HFF-Myc (cell line): ENCODE results near the gene TGM3.

Experiments used
- DNase-seq: peaks from one replicate; pipeline ENCODE4 v3.0.0-alpha.2; 2011; ENCODE audit warnings: low read depth; ENCODE audit errors: extremely low read depth
- H3K4me3 ChIP-seq: replicated peaks from 2 replicates; pipeline ENCODE4 v1.5.1; 2011; ENCODE audit warnings: low read depth, mild to moderate bottlenecking, control low read depth, low read length
- TF ChIP-seq, protein P1 (sequence below): IDR thresholded peaks from 2 replicates; pipeline ENCODE4 v1.5.1; 2012; ENCODE audit warnings: mild to moderate bottlenecking, low read depth, low read length, control low read depth; ENCODE audit errors: missing control alignments

TGM3 gene

DNA sequence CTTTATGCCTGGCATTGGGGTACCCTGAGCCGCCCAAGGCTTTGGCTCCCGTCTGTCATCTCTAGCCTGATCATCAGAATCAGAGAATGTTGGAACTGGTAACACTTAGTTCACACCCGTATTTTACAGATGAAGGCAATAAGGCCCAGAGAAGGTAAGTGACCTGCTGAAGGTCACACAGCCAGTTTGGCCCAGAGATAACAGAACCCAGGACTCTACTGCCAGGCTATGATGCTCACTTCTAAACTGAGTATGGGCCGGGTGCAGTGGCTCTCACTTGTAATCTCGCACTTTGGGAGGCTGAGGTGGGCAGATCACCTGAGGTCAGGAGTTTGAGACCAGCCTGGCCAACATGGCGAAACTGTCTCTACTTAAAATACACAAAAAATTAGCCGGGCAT is 83.1 kb downstream of the TGM3 start:
- H3K4me3 ChIP-seq, result no peak overlapping the region
- DNase-seq, result no peak
- TF ChIP-seq, protein P1, sequence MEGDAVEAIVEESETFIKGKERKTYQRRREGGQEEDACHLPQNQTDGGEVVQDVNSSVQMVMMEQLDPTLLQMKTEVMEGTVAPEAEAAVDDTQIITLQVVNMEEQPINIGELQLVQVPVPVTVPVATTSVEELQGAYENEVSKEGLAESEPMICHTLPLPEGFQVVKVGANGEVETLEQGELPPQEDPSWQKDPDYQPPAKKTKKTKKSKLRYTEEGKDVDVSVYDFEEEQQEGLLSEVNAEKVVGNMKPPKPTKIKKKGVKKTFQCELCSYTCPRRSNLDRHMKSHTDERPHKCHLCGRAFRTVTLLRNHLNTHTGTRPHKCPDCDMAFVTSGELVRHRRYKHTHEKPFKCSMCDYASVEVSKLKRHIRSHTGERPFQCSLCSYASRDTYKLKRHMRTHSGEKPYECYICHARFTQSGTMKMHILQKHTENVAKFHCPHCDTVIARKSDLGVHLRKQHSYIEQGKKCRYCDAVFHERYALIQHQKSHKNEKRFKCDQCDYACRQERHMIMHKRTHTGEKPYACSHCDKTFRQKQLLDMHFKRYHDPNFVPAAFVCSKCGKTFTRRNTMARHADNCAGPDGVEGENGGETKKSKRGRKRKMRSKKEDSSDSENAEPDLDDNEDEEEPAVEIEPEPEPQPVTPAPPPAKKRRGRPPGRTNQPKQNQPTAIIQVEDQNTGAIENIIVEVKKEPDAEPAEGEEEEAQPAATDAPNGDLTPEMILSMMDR, result no peak

DNA sequence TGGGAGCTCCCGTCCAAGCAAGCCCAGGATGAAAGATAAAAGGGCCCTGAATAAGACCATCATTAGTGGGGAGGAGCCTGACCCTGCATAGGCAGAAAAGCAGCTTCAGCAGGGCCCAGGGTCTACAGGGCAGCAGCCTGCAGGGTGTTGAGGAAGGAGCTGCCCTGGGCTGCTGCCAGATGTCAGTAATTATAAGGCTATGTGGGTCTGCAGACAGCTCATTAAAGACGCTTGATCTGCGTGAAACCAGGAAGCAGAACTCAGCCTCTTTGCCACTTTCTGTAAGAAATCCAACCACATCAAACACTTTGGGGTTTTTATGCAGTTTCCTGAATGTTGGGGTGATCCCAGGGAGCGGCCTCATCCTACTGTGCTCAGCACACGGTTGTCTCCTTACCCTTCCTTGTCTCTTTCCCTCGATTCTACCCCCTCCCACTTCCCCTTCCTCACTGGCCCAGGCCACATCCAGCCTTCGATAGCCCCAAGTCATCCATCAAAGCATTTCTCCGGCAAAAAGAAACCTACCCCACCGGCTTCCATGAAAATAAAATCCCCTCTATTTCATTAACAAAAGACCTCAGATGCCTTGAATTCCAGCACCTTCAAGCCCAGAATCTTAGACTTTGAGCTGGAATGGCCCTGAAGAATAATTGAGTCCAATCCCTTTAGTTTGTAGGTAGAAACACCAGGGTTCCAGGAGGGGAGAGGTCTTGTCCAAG is 83.9 kb downstream of the TGM3 start:
- TF ChIP-seq, protein P1, result no peak
- DNase-seq, result no peak
- H3K4me3 ChIP-seq, result no peak overlapping the region

DNA sequence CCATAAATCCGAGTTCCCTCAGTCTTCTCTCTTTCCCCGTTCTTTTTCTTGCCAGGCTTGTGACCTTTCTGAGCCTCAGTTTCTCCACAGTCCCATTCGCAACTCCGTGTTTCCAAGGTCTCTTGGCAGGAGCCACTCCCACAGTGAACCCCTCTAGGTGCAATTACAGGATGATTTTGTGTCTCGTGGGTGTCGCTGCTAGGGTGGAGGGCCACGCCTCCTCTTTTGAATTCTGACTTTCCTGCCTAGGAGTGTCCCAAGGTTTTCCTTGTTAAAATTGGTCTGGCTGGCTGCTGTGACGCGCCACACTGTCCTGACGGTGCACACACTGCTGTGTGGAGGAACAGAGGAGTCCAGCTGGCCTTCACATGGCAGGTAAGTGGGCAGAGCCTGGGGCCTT is 84.8 kb downstream of the TGM3 start, which contains the start of gene TGM6:
Gene TGM6, plus strand, starts transcription at position 301 of the 400 bp plus-strand sequence. Its CDS starts 68 bp downstream, at position 369.
- TF ChIP-seq, protein P1, result no peak
- DNase-seq, result no peak
- no peak within 1 kb of the TSS for H3K4me3 ChIP-seq

DNA sequence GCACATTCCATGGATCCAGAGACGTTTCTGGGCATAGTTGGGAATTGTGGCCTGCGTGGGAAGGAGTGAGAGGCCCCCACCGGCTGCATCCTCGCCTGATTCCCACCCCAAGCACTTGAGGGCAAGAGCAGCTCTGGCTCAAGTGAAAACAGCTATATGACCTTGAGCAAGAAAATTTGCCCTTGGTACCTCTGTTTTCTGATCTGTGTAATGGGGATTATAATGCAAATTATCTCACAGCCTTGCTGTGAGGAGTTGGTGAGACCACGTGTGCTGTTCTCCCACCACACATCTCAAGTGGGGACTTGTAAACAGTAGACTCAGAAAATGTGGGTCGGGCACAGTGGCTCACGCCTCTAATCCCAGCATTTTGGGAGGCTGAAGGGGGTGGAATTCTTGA is 85.5 kb downstream of the TGM3 start:
- H3K4me3 ChIP-seq, result no peak overlapping the region
- no peak for DNase-seq
- TF ChIP-seq, protein P1, result no peak

DNA sequence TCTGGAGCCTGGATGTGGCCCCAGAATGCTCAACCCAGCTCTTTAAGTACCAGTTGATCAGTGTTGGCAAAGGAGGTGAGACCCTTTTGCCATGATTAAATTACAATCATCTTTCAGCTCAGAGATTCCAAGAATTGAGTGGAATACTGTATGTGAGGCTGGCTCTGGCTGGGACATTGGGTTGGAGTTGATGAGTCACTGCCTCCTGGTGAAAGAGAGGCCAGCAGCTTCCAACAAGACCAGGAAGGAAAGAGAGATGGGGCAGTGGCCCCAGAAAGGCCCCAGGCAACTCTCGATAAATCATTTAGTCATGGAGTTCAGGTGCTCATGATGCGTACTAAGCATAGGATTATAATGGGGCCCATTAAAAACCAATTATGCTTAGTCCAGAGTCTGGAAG is 87.0 kb downstream of the TGM3 start:
- TF ChIP-seq, protein P1, result no peak
- H3K4me3 ChIP-seq, result no peak overlapping the region
- no peak for DNase-seq

DNA sequence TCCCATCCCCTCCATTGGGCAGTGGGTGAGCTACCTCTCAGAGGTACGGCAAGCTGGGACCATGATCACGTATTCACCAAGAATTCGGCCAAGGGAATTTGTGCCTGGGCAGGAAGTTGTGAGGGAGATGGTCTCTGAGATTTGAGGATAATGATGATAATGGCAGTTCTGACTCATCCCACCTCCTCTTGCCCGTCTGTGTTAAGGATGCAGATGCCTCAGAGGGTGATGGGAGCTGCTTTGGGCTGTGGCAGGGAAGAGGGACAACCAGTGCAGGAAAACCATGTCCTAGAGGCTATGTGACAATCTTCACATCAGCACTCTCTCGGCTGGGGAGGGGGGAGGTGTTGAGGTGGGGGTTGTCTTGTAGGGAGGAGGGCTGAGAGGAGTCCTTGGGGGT is 89.2 kb downstream of the TGM3 start:
- no peak for DNase-seq
- TF ChIP-seq, protein P1, result no peak
- H3K4me3 ChIP-seq, result no peak overlapping the region

DNA sequence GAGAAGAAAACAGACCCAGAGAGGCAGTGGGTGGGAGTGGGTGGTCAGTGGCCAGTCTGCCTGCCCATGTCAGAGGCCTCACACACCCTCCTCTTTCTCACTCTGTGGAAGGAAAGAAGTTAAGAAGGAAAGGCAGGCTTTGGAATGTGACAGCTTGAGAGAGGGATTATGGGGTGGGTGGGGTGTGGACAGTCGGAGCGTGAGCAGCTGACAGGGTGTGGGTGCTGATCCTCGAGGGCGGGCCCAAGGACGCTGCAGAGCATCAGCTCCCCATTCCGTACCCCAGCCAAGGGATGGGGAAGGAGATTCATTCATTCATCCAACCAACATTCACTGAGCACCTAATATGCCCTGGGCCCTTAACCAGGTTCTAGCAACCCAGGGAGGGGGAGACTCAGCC is 89.7 kb downstream of the TGM3 start:
- no peak overlapping the region for H3K4me3 ChIP-seq
- no peak for DNase-seq
- TF ChIP-seq, protein P1, result no peak
